ENCODE results near the gene SAMD8. TPM values are rescaled to one million over a fixed set of nuclear protein-coding genes. Genes with fewer than 3 reads are reported as not detected.

The SAMD8 gene
- total and polyA plus RNA-seq, 12 donors, result 5.7 to 48.7 (median 29.1) TPM

DNA sequence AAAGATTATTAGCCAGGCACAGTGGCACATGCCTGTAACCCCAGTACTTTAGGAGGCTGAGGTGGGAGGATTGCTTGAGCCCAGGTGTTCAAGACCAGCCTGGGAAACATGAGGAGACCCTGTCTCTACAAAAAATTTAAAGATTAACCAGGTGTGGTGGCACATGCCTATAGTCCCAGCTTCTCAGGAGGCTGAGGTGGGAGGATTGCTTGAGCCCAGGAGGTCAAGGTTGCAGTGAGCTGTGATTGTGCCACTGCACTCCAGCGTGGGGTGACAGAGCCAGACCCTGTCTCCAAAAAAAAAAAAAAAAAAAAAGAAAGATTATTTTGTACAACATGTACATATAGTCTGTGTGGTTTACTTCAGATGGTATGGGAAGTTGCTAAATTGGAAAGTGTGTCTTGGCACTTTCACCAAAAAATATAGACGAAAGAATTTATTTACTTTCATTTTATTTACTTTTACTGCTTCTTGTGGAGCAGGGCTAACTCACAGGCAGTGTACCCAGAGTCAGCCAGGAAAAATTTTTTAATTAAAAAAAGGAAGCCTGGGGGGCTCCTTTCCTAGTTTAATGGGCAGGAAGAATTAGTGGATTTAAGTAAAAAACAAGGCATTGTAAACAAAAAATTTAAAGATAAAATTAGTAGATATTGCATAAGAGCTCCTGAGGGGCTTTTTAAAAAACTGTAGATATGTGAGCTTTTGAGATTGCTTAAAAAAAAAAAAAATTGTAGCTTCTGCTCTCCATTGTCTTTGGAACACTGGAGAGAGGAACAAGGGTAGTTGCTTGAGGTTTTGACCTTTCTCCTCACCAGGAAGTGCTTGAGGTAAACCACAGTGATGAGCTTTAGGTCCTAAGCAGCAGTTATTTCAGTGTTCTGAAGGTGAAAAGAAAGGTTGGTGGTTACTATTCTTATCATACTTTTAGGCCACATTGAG, 54.5 kb downstream of the SAMD8 start:
- no peak for DNase-seq
- no peaks in the 10 kb centered on the region for H3K27me3 ChIP-seq
- peak overlapping the region in 1 of 5 donors; percentile 17 for H3K27ac ChIP-seq
- intact Hi-C loops (cut with DNase I), result no loop called here
- no peaks in the 10 kb centered on the region for H3K9me3 ChIP-seq (replicated peaks in 1 of 3)
- peaks cover 0 to 12% of the 10 kb centered on the region in 2 donors for H3K4me1 ChIP-seq (replicated peaks in 1 of 2)
- H3K36me3 ChIP-seq (replicated peaks in 1 of 2), result peaks cover 0 to 18% of the 10 kb centered on the region in 2 donors
- no peak for TF ChIP-seq POLR2A (IDR thresholded peaks at IDR 0.05)
- TF ChIP-seq, protein P1, sequence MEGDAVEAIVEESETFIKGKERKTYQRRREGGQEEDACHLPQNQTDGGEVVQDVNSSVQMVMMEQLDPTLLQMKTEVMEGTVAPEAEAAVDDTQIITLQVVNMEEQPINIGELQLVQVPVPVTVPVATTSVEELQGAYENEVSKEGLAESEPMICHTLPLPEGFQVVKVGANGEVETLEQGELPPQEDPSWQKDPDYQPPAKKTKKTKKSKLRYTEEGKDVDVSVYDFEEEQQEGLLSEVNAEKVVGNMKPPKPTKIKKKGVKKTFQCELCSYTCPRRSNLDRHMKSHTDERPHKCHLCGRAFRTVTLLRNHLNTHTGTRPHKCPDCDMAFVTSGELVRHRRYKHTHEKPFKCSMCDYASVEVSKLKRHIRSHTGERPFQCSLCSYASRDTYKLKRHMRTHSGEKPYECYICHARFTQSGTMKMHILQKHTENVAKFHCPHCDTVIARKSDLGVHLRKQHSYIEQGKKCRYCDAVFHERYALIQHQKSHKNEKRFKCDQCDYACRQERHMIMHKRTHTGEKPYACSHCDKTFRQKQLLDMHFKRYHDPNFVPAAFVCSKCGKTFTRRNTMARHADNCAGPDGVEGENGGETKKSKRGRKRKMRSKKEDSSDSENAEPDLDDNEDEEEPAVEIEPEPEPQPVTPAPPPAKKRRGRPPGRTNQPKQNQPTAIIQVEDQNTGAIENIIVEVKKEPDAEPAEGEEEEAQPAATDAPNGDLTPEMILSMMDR (IDR thresholded peaks at IDR 0.05), result no peak
- H3K4me3 ChIP-seq, result no peak overlapping the region
- 34 to 46% (median 37%) methylated on average over 2 of the region's 2 CpGs for WGBS, 4 donors

DNA sequence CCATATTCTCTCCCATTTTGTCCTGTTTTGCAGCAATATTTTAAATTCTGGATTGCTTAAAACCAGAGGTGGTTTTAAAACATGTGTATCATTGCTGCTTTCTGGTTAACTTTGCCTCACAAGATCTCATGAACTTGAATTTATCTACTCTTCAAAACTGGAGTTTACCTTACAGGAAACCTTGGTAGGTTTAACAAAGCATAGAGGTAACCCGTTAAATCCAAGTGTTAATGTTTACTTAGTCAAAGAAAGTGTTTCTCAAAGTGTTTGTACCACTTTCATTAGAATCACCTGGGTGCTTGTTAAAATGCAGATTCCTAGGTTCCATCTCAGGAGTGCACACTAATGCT, 55.1 kb downstream of the SAMD8 start:
- 75 to 100% (median 91%) methylated on average over 1 of the region's 1 CpG for WGBS, 4 donors
- intact Hi-C loops (cut with DNase I), result no loop called here

DNA sequence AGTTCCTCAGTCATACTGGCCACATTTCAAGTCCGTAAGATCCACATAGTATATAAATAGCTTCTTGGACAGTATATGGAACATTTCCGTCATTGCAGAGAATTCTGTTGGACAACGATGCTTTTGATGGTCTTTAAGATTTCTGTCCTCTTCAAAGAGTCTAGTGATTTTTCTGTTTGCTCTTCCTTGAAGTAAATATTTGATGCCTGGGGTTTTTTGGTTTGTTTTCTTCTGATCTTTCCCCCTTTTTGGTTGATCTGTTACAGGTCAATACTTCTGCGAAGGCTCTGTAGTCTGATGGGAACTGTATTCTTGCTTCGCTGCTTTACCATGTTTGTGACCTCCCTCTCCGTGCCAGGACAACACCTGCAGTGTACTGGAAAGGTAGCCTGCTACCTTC, 56.8 kb downstream of the SAMD8 start:
- Histone ChIP-seq H3K27ac (no peak overlapping the region), H3K27me3 (no peaks in the 10 kb centered on the region), H3K4me1 (replicated peaks in 1 of 2) (peaks cover 0 to 12% of the 10 kb centered on the region in 2 donors), H3K36me3 (replicated peaks in 1 of 2) (peaks cover 0 to 18% of the 10 kb centered on the region in 2 donors), H3K4me3 (no peak overlapping the region), H3K9me3 (replicated peaks in 1 of 3) (no peaks in the 10 kb centered on the region)
- intact Hi-C loops (cut with DNase I), result no loop called here
- DNase-seq, result no peak
- TF ChIP-seq POLR2A (IDR thresholded peaks at IDR 0.05), result no peak
- TF ChIP-seq, protein P1 (IDR thresholded peaks at IDR 0.05), result no peak
- 63 to 97% (median 81%) methylated on average over 6 of the region's 6 CpGs for WGBS, 4 donors

More for the DNA sequence above, 55.1 kb downstream of the SAMD8 start:
- Histone ChIP-seq H3K4me1 (replicated peaks in 1 of 2) (peaks cover 0 to 12% of the 10 kb centered on the region in 2 donors), H3K4me3 (no peak overlapping the region), H3K36me3 (replicated peaks in 1 of 2) (peaks cover 0 to 18% of the 10 kb centered on the region in 2 donors), H3K9me3 (replicated peaks in 1 of 3) (no peaks in the 10 kb centered on the region), H3K27me3 (no peaks in the 10 kb centered on the region), H3K27ac (peak overlapping the region in 1 of 5 donors; percentile 17)
- DNase-seq, result no peak
- TF ChIP-seq, protein P1 (IDR thresholded peaks at IDR 0.05), result no peak
- no peak for TF ChIP-seq POLR2A (IDR thresholded peaks at IDR 0.05)

DNA sequence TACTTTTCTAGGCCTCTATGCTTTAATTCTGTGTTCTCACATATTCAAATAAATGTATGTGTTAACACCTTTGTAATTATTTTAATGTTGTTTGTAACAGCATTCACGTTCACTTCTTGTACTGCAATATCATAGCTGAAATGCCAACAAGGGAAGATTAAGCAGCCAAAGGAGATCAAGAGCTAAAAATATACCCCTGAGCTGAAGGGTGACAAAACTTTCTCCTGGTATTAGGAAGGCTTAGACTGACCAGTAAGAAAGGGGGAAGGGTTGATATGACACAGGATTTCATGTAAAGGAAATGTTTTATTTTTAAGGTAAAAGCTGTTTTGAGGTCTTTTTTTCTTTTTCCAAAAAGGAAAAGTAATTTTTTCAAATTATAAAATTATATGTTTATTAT, 58.8 kb downstream of the SAMD8 start:
- H3K4me1 ChIP-seq (replicated peaks in 1 of 2), result peaks cover 0 to 12% of the 10 kb centered on the region in 2 donors
- no peak for TF ChIP-seq POLR2A (IDR thresholded peaks at IDR 0.05)
- TF ChIP-seq, protein P1 (IDR thresholded peaks at IDR 0.05), result no peak
- intact Hi-C loops (cut with DNase I), result no loop called here
- no peak overlapping the region for H3K4me3 ChIP-seq
- H3K9me3 ChIP-seq (replicated peaks in 1 of 3), result no peaks in the 10 kb centered on the region
- no peak for DNase-seq
- 54 to 74% (median 65%) methylated on average over 1 of the region's 1 CpG for WGBS, 4 donors
- H3K27me3 ChIP-seq, result no peaks in the 10 kb centered on the region
- peaks cover 0 to 18% of the 10 kb centered on the region in 2 donors for H3K36me3 ChIP-seq (replicated peaks in 1 of 2)
- H3K27ac ChIP-seq, result no peak overlapping the region
